OCI-LY1 (cell line): Measurements from ENCODE around the gene CKS2.
"Not testable (repeated sequence)": the region's sequence is repeated elsewhere in the genome, so short reads cannot be mapped to it uniquely, and the experiment has no call there.

Source experiments
- H2AFZ ChIP-seq: fragments of 200-600 bp; sonication (generic), shearing (Covaris generic); 2 replicates; pipeline ENCODE4 v1.6.0; 2014; ENCODE audit warnings: antibody characterized with exemption, mild to moderate bottlenecking, low read length
- H3F3A ChIP-seq: fragments of 200-600 bp; sonication (generic), shearing (Covaris generic); 2 replicates; pipeline ENCODE4 v1.6.0; 2014; ENCODE audit warnings: mild to moderate bottlenecking, antibody characterized with exemption, low read length, moderate library complexity; ENCODE audit not compliant: insufficient read depth
- H3K27ac ChIP-seq: fragments of 200-600 bp; sonication (generic); 2 replicates; pipeline ENCODE4 v1.5.1; 2014; ENCODE audit warnings: low read length, mixed run types, mild to moderate bottlenecking, low read depth; ENCODE audit not compliant: poor library complexity, severe bottlenecking
- H3K27me3 ChIP-seq: fragments of 200-600 bp; sonication (generic); 2 replicates; pipeline ENCODE4 v1.6.0; 2014; ENCODE audit warnings: antibody characterized with exemption, mild to moderate bottlenecking, low read length, moderate library complexity; ENCODE audit not compliant: insufficient read depth
- H3K36me3 ChIP-seq: fragments of 200-600 bp; sonication (generic); 2 replicates; pipeline ENCODE4 v1.6.1; 2014; ENCODE audit warnings: mild to moderate bottlenecking, antibody characterized with exemption, low read length, moderate library complexity, mixed read lengths; ENCODE audit not compliant: insufficient read depth
- H3K4me1 ChIP-seq: fragments of 200-600 bp; sonication (generic); 2 replicates; pipeline ENCODE4 v1.5.1; 2014; ENCODE audit warnings: mild to moderate bottlenecking, low read length, moderate library complexity; ENCODE audit not compliant: insufficient read depth, severe bottlenecking
- H3K4me2 ChIP-seq: fragments of 200-600 bp; sonication (generic), shearing (Covaris generic); 2 replicates; pipeline ENCODE4 v1.6.1; 2014; ENCODE audit warnings: low read length
- H3K4me3 ChIP-seq: fragments of 200-600 bp; sonication (generic); 2 replicates; pipeline ENCODE4 v1.5.1; 2014; ENCODE audit warnings: low read length, low read depth, mild to moderate bottlenecking, mixed read lengths; ENCODE audit not compliant: poor library complexity, severe bottlenecking
- H3K79me2 ChIP-seq: fragments of 200-600 bp; shearing (Covaris generic); 2 replicates; pipeline ENCODE4 v1.6.1; 2016; ENCODE audit warnings: mixed run types, low read length, mixed read lengths; ENCODE audit not compliant: insufficient read depth
- H3K9ac ChIP-seq: fragments of 200-600 bp; sonication (generic), shearing (Covaris generic); 2 replicates; pipeline ENCODE4 v1.6.1; 2014; ENCODE audit warnings: mild to moderate bottlenecking, low read length, mixed read lengths
- H3K9me2 ChIP-seq: fragments of 200-600 bp; sonication (generic), shearing (Covaris generic); 2 replicates; pipeline ENCODE4 v1.6.1; 2014; ENCODE audit warnings: low read depth, mild to moderate bottlenecking, low read length, mixed read lengths
- H3K9me3 ChIP-seq: fragments of 200-600 bp; shearing (Covaris generic); 2 replicates; pipeline ENCODE4 v1.6.1; 2014; ENCODE audit warnings: low read length, mixed read lengths
- H4K20me1 ChIP-seq: fragments of 200-600 bp; sonication (generic), shearing (Covaris generic); 2 replicates; pipeline ENCODE4 v1.6.0; 2016; ENCODE audit warnings: mild to moderate bottlenecking, low read length; ENCODE audit not compliant: insufficient read depth
- CTCF ChIP-seq: fragments of 200-600 bp; sonication (generic), shearing (Covaris generic); IDR thresholded peaks from 2 replicates; pipeline ENCODE4 v1.5.1; 2017; ENCODE audit warnings: mild to moderate bottlenecking, antibody characterized with exemption, low read length, moderate library complexity, mixed read lengths
- EZH2 ChIP-seq: fragments of 200-600 bp; sonication (generic), shearing (Covaris generic); IDR thresholded peaks from 2 replicates; pipeline ENCODE4 v1.8.0; 2017; ENCODE audit warnings: borderline replicate concordance, mixed run types, mild to moderate bottlenecking, antibody characterized with exemption, low read length, moderate library complexity, mixed read lengths

CKS2 gene

GRCh38 chr9:89310475-89311345 lies at the start of gene CKS2:
Gene CKS2 (plus strand): TSS chr9:89311195. CDS start chr9:89311293, 98 bp downstream.
- Histone ChIP-seq H3K79me2 (peaks cover 47% of the 10 kb centered on the region), H3K27ac (peak within 1 kb of the TSS; percentile 92), H3K27me3 (no peaks in the 10 kb centered on the region), H4K20me1 (no peaks in the 10 kb centered on the region), H3K9me2 (no peaks in the 10 kb centered on the region), H3K36me3 (peaks cover 53% of the 10 kb centered on the region), H3K9ac (peak within 1 kb of the TSS; percentile 97), H3K4me3 (peak within 1 kb of the TSS; percentile 95), H3F3A (peaks cover 4% of the 10 kb centered on the region; the same call in 1 of the 2 replicates), H3K4me2 (peak within 1 kb of the TSS; percentile 93), H2AFZ (no peak within 1 kb of the TSS), H3K9me3 (no peaks in the 10 kb centered on the region), H3K4me1 (peaks cover 42% of the 10 kb centered on the region)
- no peak for TF ChIP-seq CTCF
- no peak for TF ChIP-seq EZH2

- H3K27ac ChIP-seq = no peak overlapping the region
- no peak overlapping the region for H3K4me3 ChIP-seq
- H3K9me3 ChIP-seq = 0 out of 2 replicates have a peak, but pooled peaks cover 10% of the 10 kb centered on the region
- H3K9me2 ChIP-seq = no peaks in the 10 kb centered on the region
- H3F3A ChIP-seq = no peaks in the 10 kb centered on the region
- no peaks in the 10 kb centered on the region for H3K36me3 ChIP-seq
- H3K4me2 ChIP-seq = no peak overlapping the region
- H2AFZ ChIP-seq = no peak overlapping the region
- H3K79me2 ChIP-seq = no peaks in the 10 kb centered on the region
- H4K20me1 ChIP-seq = no peaks in the 10 kb centered on the region
- no peak for TF ChIP-seq EZH2
- TF ChIP-seq CTCF = no peak
- H3K4me1 ChIP-seq = no peaks in the 10 kb centered on the region
- H3K9ac ChIP-seq = no peak overlapping the region
- H3K27me3 ChIP-seq = no peaks in the 10 kb centered on the region
These were observed 37.3 kb upstream of the CKS2 start for GRCh38 chr9:89273528-89274279.

GRCh38 chr9:89274838-89275237 lies 36.2 kb upstream of the CKS2 start:
- no peaks in the 10 kb centered on the region for H3K4me1 ChIP-seq
- no peak overlapping the region for H3K4me3 ChIP-seq
- H4K20me1 ChIP-seq = no peaks in the 10 kb centered on the region
- H3K9ac ChIP-seq = no peak overlapping the region
- no peaks in the 10 kb centered on the region for H3K27me3 ChIP-seq
- 0 out of 2 replicates have a peak, but pooled peaks cover 10% of the 10 kb centered on the region for H3K9me3 ChIP-seq
- no peaks in the 10 kb centered on the region for H3K9me2 ChIP-seq
- no peak overlapping the region for H3K4me2 ChIP-seq
- no peaks in the 10 kb centered on the region for H3K36me3 ChIP-seq
- no peak overlapping the region for H3K27ac ChIP-seq
- no peaks in the 10 kb centered on the region for H3F3A ChIP-seq
- TF ChIP-seq EZH2 (no peak), CTCF (no peak)
- no peak overlapping the region for H2AFZ ChIP-seq
- no peaks in the 10 kb centered on the region for H3K79me2 ChIP-seq

GRCh38 chr9:89276040-89276439 lies 35.0 kb upstream of the CKS2 start:
- not testable (repeated sequence) for H3K9me2 ChIP-seq, H2AFZ ChIP-seq, H4K20me1 ChIP-seq, H3K4me2 ChIP-seq, H3K79me2 ChIP-seq, H3K27me3 ChIP-seq, H3F3A ChIP-seq, H3K9ac ChIP-seq, H3K4me1 ChIP-seq, H3K4me3 ChIP-seq, H3K27ac ChIP-seq, H3K36me3 ChIP-seq, H3K9me3 ChIP-seq
